Stimulated activated CD8-positive, alpha-beta memory T cell treated with anti-CD3 and anti-CD28 coated beads, Interleukin-15, amount 100 ng/mL, for 24 hours (primary cell): ENCODE results near the gene AURKAIP1.

Experiments used
- DNase-seq: peaks from one replicate; pipeline ENCODE4 v3.0.0-alpha.2; 2020; ENCODE audit warnings: low read depth

AURKAIP1 gene

DNA sequence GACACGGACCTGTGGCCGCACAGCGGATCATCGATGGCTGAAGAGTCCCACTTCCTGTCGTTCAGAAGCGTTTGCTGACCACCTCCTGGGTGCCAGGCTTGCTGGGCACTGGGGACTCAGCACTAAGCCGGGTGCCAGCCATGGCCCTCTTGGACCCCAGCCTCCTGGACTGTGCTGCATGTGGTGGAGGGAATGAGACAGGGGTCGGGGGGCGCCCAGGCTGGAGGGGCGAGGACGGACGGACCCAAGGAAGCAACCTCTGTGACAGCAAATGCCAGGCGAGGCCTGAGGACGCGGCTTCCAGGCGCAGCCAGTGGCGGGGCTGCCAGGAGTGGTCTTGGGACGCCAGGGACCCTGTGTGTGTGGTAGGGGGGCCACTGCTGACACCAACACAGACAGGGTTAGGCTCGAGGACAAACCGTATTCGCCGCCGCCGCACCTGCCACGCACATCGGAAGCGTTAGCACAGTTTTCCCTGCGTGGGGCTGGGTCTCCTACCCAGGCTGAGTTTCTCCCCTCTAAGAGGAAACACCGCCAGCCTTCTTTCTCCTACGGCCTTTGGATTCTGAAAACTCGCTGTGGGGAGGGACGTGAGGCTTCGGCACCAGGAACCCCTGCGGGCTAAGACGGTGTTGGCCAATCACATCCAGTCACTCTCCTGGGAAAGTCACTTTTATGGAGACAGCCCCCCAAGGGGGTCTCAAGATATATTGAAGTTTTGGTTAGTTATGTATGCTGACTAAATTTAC, 13.6 kb downstream of the AURKAIP1 start:
- DNase-seq, result no peak

DNA sequence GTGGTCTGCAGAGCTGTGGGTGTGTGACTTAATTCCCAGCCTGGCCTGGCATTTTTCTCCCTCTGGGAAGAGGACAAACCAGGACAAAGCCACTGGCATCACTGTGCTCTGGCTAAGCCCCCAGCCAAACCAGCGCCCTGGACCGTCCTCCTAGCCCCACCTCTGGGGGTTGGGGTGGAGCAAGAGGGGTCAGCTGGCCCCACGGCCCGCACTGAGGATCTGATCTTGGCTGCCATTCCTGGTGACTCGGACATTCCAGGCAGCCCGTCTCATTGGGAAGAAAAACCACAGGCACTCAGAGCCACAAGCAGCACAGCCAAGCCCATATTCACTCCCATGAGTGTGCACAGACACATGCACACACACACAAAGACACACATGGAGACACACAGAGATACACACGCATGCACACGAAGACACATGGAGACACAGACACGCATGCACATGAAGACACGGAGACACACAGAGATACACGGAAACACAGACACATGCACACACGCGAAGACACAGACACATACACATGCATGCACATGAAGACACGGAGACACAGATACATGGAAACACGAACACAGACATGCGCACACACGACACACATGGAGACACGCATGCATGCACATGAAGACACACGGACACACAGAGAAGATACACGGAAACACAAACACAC, 14.4 kb downstream of the AURKAIP1 start:
- DNase-seq, result no peak

DNA sequence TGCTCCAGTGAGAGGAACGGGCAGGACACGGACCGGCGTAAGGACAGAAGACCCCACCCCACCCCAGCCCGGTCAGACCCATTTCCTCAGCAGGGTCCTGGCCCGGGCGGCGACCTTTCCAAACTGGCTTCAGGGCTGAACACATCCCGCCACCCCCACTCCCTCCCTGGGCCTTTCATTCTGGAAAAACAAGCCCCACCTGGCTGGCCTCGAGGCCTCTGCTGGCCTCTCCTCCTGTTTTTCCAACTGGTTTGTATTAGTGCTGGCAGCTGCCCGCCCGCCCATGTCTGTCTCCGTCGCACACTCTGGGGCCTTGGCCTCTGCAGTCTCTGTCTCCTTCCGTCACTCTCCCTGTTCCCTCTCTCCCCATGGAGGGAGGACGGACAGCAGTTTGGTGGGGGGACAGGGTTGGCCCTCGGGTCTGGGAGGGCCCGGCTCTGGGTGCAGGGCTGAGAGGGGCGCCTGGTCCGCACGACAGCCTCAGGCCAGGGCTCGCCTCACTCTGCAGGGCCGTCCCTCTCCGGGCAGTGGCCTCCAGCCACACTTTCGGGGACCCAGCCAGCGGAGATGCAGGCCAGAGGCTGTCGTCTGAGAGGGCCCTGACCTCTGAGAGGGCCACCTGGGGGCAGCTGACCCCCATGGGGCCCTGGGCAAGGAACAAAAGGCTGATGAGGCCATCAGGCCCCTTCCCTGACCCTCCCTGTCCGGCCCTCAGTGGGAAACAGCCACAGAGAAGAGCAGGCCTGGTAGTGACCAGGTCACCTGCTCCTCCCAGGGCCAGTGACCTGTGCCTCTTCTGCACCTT, 15.1 kb downstream of the AURKAIP1 start:
- DNase-seq, result no peak

GRCh38 chr1:1359308-1359663, 15.7 kb downstream of the AURKAIP1 start:
- DNase-seq, result no peak

DNA sequence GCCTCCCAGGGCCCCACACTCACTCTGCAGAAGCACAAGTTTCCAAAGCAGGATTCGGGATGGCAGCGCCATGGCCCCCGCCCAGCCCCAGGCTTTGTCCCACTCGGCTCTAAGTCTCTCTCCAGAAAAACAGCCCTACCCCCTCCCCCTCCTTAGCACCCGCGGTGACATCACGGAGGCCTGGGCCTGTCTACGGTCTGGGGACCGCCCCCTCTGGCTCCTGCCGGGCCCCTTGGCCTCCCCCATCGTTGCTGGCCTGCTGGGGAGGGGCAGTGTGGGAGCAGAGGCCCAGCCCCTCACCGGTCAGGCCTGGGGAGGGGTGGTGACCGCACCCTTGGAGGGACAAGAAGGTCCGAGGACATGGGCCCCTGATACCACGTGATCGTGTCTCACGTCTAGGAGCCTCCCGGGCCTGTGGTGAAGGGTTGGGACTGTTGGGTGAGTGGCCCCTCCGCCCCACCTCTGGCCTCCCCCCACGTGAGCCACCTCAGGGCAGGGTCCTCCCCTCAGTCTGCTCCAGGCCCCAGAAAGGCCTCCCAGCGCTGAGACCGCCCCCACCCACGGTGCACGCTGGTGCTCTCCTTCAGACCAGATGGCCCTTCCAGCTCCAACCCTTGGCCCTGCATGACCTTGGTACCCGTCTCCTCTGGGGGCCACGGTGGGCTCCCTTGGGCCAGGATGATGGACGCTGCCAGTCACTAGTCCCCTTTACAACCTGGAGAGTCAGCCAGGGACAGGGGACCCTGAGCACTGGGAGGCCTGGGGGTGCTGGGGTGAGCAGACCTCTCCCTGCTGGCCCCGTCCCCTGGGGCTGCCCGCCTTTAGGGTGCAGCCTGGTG, 16.4 kb downstream of the AURKAIP1 start, which contains the start of gene MXRA8:
Gene MXRA8, minus strand, starts transcription at position 123 of the 839 bp plus-strand sequence. Its CDS starts 51 bp downstream, at position 72.
- no peak for DNase-seq

- no peak for DNase-seq
Observed at GRCh38 chr1:1357871-1358432, 17.1 kb downstream of the AURKAIP1 start.

GRCh38 chr1:1356796-1357401, 18.1 kb downstream of the AURKAIP1 start:
- no peak for DNase-seq

DNA sequence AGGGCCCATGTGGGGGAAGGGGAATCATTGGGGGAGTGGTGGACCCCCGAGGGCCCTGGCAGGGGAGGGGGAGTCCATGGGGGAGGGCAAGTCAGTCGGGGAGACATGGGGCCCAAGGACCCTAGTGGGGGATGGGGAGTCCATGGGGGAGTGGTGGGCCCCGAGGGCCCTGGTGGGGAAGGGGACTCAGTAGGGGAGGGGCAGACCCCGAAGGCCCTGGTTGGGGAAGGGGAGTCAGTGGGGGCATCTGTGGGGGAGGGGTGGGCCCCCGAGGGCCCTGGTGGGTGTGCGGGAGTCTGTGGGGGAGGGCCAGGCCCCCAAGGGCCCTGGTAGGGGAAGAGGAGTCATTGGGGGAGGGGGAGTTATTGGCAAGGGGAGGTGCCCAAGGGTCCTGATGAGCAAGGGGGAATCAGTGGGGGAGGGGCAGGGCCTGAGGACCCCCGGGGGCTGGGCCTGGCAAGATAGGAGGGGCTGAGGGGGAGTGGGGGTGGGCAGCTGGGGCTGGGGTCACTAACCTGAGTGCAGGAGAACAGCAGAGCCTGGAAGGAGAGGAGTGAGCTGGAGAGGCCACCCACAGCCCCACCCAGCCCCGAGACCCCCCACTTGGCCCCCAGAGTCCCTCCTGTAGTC, 18.7 kb downstream of the AURKAIP1 start:
- DNase-seq, result no peak

GRCh38 chr1:1355416-1355815, 19.6 kb downstream of the AURKAIP1 start:
- DNase-seq, result no peak

DNA sequence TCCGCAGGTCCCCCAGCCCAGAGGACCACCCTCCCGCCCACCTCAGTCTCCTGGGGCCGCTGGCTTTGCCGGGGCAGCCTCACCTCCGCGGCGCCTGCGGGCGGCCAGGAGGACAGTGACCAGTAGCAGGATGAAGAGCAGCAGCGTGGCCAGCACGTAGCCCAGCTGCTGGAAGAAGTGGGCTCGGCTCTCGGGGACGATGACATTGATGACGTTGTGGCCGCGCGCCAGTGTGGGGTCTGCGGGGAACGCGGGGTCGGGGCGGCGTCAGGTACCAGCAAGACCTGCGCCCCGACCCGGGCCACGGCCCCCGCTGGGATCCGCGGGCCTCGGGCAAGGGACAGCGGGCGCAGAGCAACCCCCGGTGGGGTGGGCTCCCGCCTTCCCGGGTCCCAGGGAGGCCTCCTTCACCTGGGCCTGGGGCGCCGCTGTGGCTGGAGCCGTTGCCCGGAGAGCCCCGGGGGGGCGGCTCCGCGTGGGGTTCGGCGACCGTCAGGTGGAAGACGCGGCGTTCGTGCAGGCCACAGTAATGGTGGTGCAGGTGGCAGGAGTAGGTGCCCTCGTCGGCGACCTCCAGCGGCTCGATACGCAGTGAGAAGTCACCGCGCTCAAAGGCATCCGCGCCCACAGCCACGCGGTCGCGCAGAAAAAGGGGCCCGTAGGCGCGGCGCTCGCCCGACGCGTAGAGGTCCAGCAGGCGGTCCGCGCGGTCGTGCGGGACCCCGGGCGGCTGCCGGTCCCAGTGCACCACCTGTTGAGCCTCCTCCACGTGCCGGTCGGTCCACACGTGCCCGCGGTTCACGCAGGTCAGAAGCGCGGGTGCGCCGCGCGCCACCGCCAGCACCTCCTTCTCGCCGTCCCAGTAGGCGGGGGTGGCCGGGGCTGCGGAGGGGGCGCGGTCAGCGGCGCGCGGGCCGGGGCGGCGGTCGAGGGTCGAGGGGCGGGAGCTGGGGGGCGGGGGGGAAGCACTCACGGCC, 20.4 kb downstream of the AURKAIP1 start:
- no peak for DNase-seq

- DNase-seq, result no peak
Observed at GRCh38 chr1:1353389-1354151, 21.4 kb downstream of the AURKAIP1 start.

- DNase-seq, result no peak
Observed at GRCh38 chr1:1352786-1353388, 22.1 kb downstream of the AURKAIP1 start.

- DNase-seq, result no peak
Observed at GRCh38 chr1:1351511-1352427, 23.2 kb downstream of the AURKAIP1 start.

DNA sequence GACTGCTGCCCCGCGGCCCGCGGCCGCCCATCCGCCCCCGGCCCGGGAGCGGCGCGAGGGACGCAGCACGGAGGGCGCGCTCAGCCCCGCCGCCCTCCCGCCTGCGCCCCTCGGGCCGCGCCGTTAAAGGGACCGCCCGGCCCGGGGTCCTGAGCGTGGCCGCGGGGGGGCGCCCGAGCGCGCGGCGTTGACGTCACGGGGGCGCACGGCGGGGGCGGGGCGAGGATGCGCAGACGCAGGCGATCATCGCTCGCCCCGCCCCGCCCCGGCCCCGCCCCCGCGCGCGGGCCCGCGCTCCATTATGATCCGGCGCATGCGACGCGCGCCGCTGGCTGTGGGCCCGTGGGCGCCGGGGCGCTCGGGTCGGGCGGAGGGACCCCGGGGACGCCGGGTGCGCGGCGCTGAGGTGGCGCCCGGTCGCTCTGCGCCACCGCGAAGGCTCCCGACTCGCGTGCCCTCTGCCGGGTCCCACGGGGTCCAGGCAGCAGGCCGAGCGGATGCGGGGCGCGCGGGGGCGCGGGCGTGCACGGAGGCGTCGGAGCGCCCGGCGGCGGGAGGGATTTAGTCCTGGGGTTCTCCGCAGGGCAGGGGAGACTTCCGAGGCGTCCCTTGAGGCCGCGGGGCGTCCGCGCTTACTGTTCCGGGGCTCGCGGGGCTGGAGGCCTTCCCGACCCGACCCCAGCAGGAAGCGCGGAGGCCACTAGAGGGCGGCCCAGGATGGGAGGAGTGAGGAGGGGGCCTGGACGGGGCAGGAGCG, 25.6 kb downstream of the AURKAIP1 start, which contains the start of gene DVL1:
Gene DVL1, minus strand, starts transcription at position 163 of the 757 bp plus-strand sequence. CDS start 353 bp downstream, outside the sequence.
- DNase-seq, result peak; percentile 66

- DNase-seq, result no peak
Observed at GRCh38 chr1:1348420-1349255, 26.4 kb downstream of the AURKAIP1 start.
